Posterior vena cava (tissue), 2 donors: Measurements from ENCODE around the gene CYGB. TPM values are rescaled to one million over a fixed set of nuclear protein-coding genes. Genes with fewer than 3 reads are reported as not detected.

Experiments
- DNase-seq: peaks from one replicate; pipeline ENCODE4 v3.0.0-alpha.2; 2020; ENCODE audit warnings: low spot score
- intact Hi-C, 2 donors: fragments of 100-400 bp; cut with DNase I; formaldehyde crosslinking; loops; one replicate each; pipeline versions ENCODE4 v1.14.1 to v1.14.2; 2022 to 2023
- total RNA-seq, 2 donors: library from RNA; stranded (reverse); fragmentation: NEBNext Ultra II Directional; extraction: Animal tissue kit (Norgen Biotek cat#: 25700); gene quantifications; one replicate each; pipeline ENCODE4 v1.2.1, GENCODE V29; 2021
- donor health status: DM: yes; HTN: yes; CAD: no.
- donor health status: DM: yes; HTN: yes; CAD: no.

The CYGB gene
- total RNA-seq, 2 donors from 2014 or later, result 16.3 to 24.5 TPM

- no peak for DNase-seq
- intact Hi-C loops, result no loop called here
Measured at GRCh38 chr17:76556765-76557367, 19.4 kb upstream of the CYGB start.

DNA sequence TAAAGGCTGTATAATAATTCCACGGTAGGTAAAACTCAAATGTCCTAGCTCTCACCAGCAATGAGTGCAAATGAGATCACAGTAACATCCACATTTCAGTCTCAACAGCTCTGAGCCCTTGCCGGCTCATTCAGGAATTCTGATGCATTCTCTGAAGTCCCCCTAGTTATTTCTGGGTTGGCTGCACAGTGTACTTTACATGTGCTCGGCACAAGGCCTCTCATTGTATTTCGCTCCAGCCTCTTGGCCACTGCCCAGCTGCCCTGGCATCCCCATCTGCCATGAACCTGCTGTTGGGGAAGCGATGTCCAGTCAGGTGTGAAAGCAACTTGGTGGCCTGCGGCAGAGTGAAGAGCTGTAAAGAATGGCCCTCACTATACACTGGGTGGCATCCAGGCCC lies 16.6 kb upstream of the CYGB start:
- intact Hi-C loops, result no loop called here
- no peak for DNase-seq

- DNase-seq, result no peak
- intact Hi-C loops, result no loop called here
Measured at GRCh38 chr17:76553178-76553908, 15.8 kb upstream of the CYGB start.

- DNase-seq, result no peak
- intact Hi-C loops, result no loop called here
Measured at GRCh38 chr17:76551685-76552084, 14.2 kb upstream of the CYGB start.

- intact Hi-C loops, result no loop called here
- DNase-seq, result no peak
Measured at GRCh38 chr17:76550712-76551615, 13.5 kb upstream of the CYGB start.

DNA sequence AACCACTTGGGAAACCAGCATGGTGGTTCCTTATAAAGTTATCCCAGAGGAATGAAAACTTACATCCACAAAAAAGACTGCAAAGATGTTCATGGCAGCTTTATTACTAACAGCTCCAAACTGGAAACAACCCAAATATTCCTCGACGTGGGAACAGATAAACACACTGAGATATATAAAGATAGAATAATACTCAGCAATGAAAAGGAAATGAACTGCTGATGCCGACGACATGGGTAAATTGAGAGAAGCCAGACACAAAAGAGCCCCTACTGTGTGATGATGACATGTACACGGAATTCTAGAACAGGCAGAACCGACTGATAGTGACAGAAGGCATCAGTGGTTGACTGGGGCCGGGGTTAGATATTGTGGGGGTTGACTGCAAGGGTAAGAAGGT lies 12.0 kb upstream of the CYGB start:
- no peak for DNase-seq
- intact Hi-C loops, result no loop called here

DNA sequence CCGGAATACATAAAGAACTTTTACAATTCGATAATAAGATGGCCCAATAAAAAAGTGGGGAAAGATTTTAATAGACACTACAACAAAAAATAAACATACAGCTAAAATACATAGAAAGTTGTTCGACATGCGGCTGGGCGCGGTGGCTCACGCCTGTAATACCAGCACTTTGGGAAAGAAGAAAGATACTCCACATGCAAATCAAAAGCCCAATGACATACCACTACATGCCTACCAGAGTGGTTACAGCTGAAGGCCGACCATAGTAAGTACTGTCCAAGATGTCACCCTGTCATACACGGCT lies 11.7 kb upstream of the CYGB start:
- intact Hi-C loops, result no loop called here

GRCh38 chr17:76548378-76549214 lies 11.1 kb upstream of the CYGB start:
- DNase-seq, result no peak
- intact Hi-C loops, result no loop called here

More for the DNA sequence above, 11.7 kb upstream of the CYGB start:
- DNase-seq, result no peak

- intact Hi-C loops, result no loop called here
- no peak for DNase-seq
Measured at GRCh38 chr17:76547642-76548202, 10.2 kb upstream of the CYGB start.

- intact Hi-C loops, result no loop called here
- DNase-seq, result no peak
Measured at GRCh38 chr17:76547183-76547641, 9.7 kb upstream of the CYGB start.

GRCh38 chr17:76546556-76547182 lies 9.2 kb upstream of the CYGB start:
- intact Hi-C loops, result no loop called here
- DNase-seq, result no peak

GRCh38 chr17:76545918-76546555 lies 8.5 kb upstream of the CYGB start:
- DNase-seq, result peak; percentile 73
- intact Hi-C loops, result no loop called here

GRCh38 chr17:76544546-76545365 lies 7.2 kb upstream of the CYGB start:
- intact Hi-C loops, result no loop called here
- DNase-seq, result peak; percentile 72

DNA sequence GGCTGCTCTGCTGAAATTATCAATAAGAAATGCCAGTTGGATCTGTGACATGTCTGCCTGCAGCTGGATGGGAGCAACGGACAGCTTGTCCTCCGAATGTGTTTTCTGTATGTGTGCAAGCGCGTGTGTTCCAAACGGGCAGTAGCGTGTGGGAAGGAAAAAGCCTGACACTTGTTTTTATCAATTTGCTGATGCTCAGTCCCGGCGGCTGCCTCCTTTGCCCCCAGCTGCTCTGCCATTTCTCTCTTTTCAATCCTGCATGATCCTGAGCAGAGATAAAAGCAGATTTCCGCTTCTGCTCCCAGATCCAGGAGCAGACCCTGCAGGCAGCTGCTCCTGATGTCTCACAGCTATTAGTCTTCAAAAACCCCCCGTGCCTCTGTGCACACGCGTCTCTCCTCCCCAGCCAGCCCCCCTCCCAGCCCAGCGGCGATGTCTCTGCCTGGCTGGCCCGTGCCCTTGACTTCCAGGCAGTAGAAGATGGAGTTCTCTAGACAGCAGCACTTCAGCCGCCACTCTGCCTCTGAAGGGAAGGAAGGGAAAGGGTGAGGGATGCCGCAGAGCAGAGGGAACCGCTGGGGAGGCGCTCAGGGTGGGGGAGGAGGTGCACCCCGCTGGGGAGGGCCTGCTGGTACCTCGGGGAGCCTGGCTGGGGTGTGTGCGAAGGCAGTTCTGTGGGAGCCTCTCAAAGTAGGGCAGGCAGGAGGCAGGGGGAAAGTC lies 6.5 kb upstream of the CYGB start:
- intact Hi-C loops, result no loop called here
- peak; percentile 68 for DNase-seq

DNA sequence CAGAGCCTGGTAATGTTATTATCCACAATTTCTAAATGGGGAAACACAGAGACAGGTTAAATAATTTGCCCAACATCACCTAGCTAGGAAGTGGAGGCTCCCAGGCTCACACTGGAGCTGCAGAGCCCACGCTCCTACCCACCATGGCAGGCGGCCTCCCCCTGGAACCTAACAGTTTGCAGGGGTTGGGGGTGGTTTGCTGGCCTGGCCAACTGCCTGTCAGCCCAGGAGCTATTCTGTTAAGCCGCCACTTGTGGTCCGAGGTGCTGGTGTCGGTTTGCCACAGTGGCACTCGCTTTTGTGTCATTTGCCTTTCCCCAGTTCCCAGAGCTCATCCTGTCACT lies 5.9 kb upstream of the CYGB start:
- no peak for DNase-seq
- intact Hi-C loops, result no loop called here

GRCh38 chr17:76542984-76543383 lies 5.5 kb upstream of the CYGB start:
- no peak for DNase-seq
- intact Hi-C loops, result no loop called here

DNA sequence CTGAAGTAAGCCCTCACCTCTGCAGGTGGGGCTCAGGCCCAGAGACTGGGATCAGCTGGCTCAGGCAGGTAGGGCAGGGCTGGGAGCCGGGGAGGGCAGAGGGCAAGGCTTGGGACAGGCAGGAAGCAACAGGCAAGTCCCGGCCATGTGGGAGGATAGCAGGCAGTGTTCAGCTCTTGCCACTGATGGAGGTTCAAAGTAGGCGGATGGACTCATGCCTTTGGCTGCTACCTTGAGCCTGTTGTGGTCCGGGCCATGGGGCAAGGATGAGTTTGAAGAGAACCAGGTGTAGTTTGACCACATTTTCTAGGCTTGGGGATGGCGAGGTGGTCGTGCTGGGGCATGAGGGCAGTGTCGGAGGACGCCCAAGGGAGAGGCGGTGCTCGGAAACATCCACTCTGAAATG lies 5.1 kb upstream of the CYGB start:
- no peak for DNase-seq
- intact Hi-C loops, result no loop called here
